ENCODE results near the gene GABRD.

GABRD gene

DNA sequence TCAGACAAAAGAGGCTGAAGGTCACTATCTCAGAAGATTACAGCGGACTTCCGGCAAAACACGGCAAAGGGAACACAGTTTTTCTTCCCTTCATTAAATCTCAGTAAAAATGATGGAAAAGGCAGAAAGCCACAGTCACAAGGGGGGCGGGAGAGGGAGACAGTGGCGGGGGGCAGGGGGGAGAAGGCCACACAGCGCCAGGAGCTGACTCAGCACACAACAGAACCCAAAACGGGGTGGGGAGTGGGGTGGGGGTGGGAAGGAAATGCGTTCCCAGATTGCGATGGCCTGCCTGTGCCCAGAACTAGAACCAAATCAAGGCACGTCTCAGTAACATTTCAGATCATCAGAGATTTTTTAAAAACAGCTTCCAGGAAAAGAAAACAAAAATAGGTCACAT lies 28.9 kb upstream of the GABRD start:
- TF ChIP-seq, protein P1, sequence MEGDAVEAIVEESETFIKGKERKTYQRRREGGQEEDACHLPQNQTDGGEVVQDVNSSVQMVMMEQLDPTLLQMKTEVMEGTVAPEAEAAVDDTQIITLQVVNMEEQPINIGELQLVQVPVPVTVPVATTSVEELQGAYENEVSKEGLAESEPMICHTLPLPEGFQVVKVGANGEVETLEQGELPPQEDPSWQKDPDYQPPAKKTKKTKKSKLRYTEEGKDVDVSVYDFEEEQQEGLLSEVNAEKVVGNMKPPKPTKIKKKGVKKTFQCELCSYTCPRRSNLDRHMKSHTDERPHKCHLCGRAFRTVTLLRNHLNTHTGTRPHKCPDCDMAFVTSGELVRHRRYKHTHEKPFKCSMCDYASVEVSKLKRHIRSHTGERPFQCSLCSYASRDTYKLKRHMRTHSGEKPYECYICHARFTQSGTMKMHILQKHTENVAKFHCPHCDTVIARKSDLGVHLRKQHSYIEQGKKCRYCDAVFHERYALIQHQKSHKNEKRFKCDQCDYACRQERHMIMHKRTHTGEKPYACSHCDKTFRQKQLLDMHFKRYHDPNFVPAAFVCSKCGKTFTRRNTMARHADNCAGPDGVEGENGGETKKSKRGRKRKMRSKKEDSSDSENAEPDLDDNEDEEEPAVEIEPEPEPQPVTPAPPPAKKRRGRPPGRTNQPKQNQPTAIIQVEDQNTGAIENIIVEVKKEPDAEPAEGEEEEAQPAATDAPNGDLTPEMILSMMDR (IDR thresholded peaks at IDR 0.05; ENCODE audit: low read depth, low read length, missing control alignments): no peak
- H3K4me3 ChIP-seq (ENCODE audit: low read depth, low read length): no peak overlapping the region
- no peak for DNase-seq (ENCODE audit: low read depth)
- in situ Hi-C loops (cut with HindIII; ENCODE audit: low sequenced_read_pairs): loop anchor here (5.0 kb wide), 2 partner anchors 37 to 58 kb away; no protein-coding TSS in a partner anchor

DNA sequence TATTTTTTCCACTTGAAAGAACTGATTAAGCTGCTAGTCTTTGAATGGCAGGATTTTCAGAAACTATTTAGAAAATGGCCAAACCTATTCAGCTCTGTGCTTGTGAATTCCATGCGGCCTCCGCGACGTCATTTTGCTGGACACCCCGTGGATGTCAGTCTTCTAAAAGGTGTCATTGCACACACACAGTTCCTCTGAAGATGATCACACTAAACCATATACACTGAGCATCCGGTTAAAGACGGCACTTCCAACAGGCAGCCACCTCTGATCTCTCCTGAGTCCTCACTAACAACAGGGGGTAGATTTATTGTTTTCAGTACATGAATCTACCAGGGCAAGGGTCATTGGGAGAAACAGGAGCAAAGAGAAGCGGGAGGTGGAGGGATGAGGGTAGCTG lies 24.6 kb upstream of the GABRD start:
- in situ Hi-C loops (cut with HindIII; ENCODE audit: low sequenced_read_pairs): loop anchor here (5.0 kb wide), 2 partner anchors 33 to 62 kb away; no protein-coding TSS in a partner anchor
- TF ChIP-seq, protein P1 (IDR thresholded peaks at IDR 0.05; ENCODE audit: low read depth, low read length, missing control alignments): no peak
- DNase-seq (ENCODE audit: low read depth): no peak
- no peak overlapping the region for H3K4me3 ChIP-seq (ENCODE audit: low read depth, low read length)

DNA sequence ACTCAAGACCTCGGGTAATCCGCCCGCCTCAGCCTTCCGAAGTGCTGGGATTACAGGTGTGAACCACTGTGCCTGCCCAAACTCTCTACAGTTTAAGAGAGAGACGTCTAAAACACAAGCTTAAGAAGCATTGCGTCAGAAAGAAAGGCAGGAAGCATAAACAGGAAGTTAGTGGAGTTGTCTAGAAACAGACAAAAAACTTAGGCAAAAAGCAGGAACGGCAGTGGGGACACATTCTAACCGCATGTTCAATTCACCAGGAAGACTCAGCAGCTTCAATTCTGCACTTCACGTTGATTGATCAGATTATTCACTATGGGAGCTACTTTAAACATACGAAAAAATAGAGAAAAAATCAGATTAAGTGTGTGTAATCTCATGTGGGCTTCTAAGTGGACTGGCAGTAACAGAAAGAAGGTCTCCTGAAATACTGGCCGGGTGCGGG lies 22.9 kb upstream of the GABRD start:
- no peak overlapping the region for H3K4me3 ChIP-seq (ENCODE audit: low read depth, low read length)
- no peak for DNase-seq (ENCODE audit: low read depth)
- TF ChIP-seq, protein P1 (IDR thresholded peaks at IDR 0.05; ENCODE audit: low read depth, low read length, missing control alignments): no peak
- in situ Hi-C loops (cut with HindIII; ENCODE audit: low sequenced_read_pairs): no loop called here

DNA sequence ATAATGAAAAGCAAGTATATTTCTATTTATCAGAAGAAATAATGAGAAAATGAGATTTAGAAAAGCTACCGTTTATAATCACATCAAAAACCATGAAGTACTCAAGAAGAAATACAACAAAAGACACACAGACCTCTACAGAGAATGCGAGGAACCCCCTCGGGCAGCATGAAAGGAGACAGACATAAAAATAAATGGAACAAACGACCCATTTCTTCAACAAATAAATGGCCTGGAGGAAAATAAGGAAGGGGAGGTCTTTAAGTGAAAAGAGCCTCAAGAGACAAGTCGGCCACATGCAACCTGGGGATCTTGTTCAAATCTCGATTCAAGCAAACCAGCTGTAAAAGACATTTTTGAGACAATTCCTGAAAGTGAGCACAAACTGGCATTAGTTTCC lies 21.6 kb upstream of the GABRD start:
- TF ChIP-seq, protein P1 (IDR thresholded peaks at IDR 0.05; ENCODE audit: low read depth, low read length, missing control alignments): no peak
- in situ Hi-C loops (cut with HindIII; ENCODE audit: low sequenced_read_pairs): no loop called here
- no peak overlapping the region for H3K4me3 ChIP-seq (ENCODE audit: low read depth, low read length)
- no peak for DNase-seq (ENCODE audit: low read depth)

DNA sequence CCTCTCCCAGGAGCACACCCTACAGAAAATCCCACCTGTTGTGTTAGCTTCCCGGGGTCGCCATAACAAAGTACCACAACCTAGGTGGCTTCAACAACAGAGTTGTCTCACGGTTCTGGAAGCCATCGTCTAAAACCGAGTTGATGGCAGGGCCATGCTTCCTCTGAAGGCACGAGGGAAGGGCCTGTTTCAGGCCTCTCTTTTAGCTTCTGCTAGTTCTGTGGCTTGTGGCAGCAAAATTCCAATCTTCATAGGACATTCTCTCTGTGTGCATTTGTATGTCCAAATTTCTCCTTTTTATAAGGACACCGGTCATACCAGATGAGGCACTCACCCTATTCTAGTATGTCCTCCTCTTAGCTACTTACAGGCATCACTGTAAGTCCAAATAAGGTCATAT lies 18.7 kb upstream of the GABRD start:
- H3K4me3 ChIP-seq (ENCODE audit: low read depth, low read length): no peak overlapping the region
- in situ Hi-C loops (cut with HindIII; ENCODE audit: low sequenced_read_pairs): no loop called here
- DNase-seq (ENCODE audit: low read depth): no peak
- TF ChIP-seq, protein P1 (IDR thresholded peaks at IDR 0.05; ENCODE audit: low read depth, low read length, missing control alignments): no peak

DNA sequence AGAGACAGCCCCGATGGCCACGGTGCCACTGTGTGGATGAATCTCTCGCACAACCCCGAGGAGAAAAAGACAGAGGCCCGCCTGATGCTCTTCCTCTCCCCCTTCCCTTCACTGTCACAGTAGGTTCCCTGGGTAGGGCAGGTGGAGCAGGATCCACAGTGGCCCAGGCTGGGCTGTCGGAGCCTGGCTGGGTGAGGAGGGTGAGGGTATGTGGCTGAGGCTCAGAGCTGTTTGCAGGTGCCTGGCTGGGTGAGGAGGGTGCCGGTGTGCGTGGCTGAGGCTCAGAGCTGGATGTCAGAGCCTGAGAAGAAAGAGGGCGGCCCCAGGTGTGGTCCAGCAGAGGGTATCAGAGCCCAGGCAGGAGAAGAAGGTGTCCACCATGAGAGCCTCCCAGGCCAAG lies 18.3 kb upstream of the GABRD start:
- TF ChIP-seq, protein P1 (IDR thresholded peaks at IDR 0.05; ENCODE audit: low read depth, low read length, missing control alignments): no peak
- H3K4me3 ChIP-seq (ENCODE audit: low read depth, low read length): no peak overlapping the region
- DNase-seq (ENCODE audit: low read depth): no peak
- in situ Hi-C loops (cut with HindIII; ENCODE audit: low sequenced_read_pairs): no loop called here

Measured in astrocyte of the cerebellum (primary cell).